GM23338 (cell line): Measurements from ENCODE around the gene KCNQ5.

ENCODE experiments used
- CREB1 ChIP-seq: fragments of 250-450 bp; sonication (Bioruptor Pico); IDR thresholded peaks from 2 replicates; pipeline ENCODE4 v1.5.0; 2020; ENCODE audit warnings: low read depth, mild to moderate bottlenecking, moderate library complexity
- EZH2 ChIP-seq: fragments of 200-600 bp; sonication (generic); IDR thresholded peaks from one replicate; pipeline ENCODE4 v1.8.0; 2017; ENCODE audit warnings: antibody characterized with exemption, mild to moderate bottlenecking, low read depth; ENCODE audit not compliant: unreplicated experiment
- EZH2phosphoT487 ChIP-seq: fragments of 200-600 bp; sonication (generic); IDR thresholded peaks from one replicate; pipeline ENCODE4 v1.8.1; 2018; ENCODE audit warnings: antibody characterized with exemption; ENCODE audit not compliant: unreplicated experiment
- JUNB ChIP-seq: IDR thresholded peaks from one replicate; pipeline ENCODE4 v1.6.1; 2016; ENCODE audit warnings: antibody characterized with exemption; ENCODE audit not compliant: unreplicated experiment
- NANOG ChIP-seq: IDR thresholded peaks from 2 replicates; pipeline ENCODE4 v1.6.1; 2016; ENCODE audit warnings: antibody characterized with exemption, borderline replicate concordance
- POLR2AphosphoS5 ChIP-seq: IDR thresholded peaks from 2 replicates; pipeline ENCODE4 v1.6.1; 2016; ENCODE audit warnings: antibody characterized with exemption, low read depth
- REST ChIP-seq: IDR thresholded peaks from one replicate; pipeline ENCODE4 v1.6.1; 2018; ENCODE audit warnings: antibody characterized with exemption; ENCODE audit not compliant: unreplicated experiment
- STAT1 ChIP-seq: IDR thresholded peaks from one replicate; pipeline ENCODE4 v1.6.1; 2016; ENCODE audit warnings: antibody characterized with exemption; ENCODE audit not compliant: unreplicated experiment
- ZNF114 ChIP-seq: fragments of 250-450 bp; sonication (Bioruptor Pico); IDR thresholded peaks from 2 replicates; pipeline ENCODE4 v1.5.0; 2020; ENCODE audit warnings: mild to moderate bottlenecking, moderate library complexity
- ZNF331 ChIP-seq: fragments of 250-450 bp; sonication (Bioruptor Pico); IDR thresholded peaks from 2 replicates; pipeline ENCODE4 v1.5.0; 2020; ENCODE audit warnings: low read depth, mild to moderate bottlenecking, moderate library complexity
- TF ChIP-seq, protein P1 (sequence below), 2 experiments: fragments of 200-600 bp in 1 of 2; sonication (generic) in 1 of 2; conservative IDR thresholded peaks; 2 replicates each; pipeline versions ENCODE4 v1.5.1 to v1.6.1; 2016 to 2017; ENCODE audit warnings: antibody characterized with exemption in 2 of 2, low read depth in 2 of 2, mild to moderate bottlenecking in 2 of 2, moderate library complexity in 1 of 2
- TF ChIP-seq, protein P2 (sequence below): fragments of 250-450 bp; sonication (Bioruptor Pico); IDR thresholded peaks from 2 replicates; pipeline ENCODE4 v1.5.0; 2020; ENCODE audit warnings: mild to moderate bottlenecking, moderate library complexity

DNA sequence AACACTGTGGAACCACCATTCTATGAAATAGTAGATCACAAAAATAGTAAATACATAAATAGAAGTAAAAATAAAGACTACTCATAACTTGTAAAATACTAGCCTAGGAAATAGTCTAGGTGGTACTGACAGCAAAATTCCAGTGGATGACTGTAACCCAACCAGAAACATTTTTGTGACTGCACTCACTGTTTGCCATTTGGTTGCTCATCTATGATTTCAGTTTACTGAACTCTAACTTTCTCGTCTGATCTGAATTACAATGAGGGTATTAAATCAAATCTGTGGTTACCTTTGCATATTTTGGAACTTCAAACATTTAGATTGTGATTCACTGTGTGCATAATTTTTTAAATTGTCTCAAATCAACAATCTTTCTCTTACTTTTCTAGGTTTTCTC, 452.3 kb downstream of the KCNQ5 start:
- TF ChIP-seq POLR2AphosphoS5 (no peak), EZH2phosphoT487 (no peak), ZNF114 (no peak), JUNB (no peak), EZH2 (no peak), NANOG (no peak), REST (no peak), CREB1 (CRISPR knock-in tag) (no peak), STAT1 (no peak), ZNF331 (CRISPR knock-in tag) (no peak)
- TF ChIP-seq, protein P1, sequence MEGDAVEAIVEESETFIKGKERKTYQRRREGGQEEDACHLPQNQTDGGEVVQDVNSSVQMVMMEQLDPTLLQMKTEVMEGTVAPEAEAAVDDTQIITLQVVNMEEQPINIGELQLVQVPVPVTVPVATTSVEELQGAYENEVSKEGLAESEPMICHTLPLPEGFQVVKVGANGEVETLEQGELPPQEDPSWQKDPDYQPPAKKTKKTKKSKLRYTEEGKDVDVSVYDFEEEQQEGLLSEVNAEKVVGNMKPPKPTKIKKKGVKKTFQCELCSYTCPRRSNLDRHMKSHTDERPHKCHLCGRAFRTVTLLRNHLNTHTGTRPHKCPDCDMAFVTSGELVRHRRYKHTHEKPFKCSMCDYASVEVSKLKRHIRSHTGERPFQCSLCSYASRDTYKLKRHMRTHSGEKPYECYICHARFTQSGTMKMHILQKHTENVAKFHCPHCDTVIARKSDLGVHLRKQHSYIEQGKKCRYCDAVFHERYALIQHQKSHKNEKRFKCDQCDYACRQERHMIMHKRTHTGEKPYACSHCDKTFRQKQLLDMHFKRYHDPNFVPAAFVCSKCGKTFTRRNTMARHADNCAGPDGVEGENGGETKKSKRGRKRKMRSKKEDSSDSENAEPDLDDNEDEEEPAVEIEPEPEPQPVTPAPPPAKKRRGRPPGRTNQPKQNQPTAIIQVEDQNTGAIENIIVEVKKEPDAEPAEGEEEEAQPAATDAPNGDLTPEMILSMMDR (conservative IDR thresholded peaks at IDR 0.05; ENCODE audit: low read depth in 2 of 2): no peak
- TF ChIP-seq, protein P2, sequence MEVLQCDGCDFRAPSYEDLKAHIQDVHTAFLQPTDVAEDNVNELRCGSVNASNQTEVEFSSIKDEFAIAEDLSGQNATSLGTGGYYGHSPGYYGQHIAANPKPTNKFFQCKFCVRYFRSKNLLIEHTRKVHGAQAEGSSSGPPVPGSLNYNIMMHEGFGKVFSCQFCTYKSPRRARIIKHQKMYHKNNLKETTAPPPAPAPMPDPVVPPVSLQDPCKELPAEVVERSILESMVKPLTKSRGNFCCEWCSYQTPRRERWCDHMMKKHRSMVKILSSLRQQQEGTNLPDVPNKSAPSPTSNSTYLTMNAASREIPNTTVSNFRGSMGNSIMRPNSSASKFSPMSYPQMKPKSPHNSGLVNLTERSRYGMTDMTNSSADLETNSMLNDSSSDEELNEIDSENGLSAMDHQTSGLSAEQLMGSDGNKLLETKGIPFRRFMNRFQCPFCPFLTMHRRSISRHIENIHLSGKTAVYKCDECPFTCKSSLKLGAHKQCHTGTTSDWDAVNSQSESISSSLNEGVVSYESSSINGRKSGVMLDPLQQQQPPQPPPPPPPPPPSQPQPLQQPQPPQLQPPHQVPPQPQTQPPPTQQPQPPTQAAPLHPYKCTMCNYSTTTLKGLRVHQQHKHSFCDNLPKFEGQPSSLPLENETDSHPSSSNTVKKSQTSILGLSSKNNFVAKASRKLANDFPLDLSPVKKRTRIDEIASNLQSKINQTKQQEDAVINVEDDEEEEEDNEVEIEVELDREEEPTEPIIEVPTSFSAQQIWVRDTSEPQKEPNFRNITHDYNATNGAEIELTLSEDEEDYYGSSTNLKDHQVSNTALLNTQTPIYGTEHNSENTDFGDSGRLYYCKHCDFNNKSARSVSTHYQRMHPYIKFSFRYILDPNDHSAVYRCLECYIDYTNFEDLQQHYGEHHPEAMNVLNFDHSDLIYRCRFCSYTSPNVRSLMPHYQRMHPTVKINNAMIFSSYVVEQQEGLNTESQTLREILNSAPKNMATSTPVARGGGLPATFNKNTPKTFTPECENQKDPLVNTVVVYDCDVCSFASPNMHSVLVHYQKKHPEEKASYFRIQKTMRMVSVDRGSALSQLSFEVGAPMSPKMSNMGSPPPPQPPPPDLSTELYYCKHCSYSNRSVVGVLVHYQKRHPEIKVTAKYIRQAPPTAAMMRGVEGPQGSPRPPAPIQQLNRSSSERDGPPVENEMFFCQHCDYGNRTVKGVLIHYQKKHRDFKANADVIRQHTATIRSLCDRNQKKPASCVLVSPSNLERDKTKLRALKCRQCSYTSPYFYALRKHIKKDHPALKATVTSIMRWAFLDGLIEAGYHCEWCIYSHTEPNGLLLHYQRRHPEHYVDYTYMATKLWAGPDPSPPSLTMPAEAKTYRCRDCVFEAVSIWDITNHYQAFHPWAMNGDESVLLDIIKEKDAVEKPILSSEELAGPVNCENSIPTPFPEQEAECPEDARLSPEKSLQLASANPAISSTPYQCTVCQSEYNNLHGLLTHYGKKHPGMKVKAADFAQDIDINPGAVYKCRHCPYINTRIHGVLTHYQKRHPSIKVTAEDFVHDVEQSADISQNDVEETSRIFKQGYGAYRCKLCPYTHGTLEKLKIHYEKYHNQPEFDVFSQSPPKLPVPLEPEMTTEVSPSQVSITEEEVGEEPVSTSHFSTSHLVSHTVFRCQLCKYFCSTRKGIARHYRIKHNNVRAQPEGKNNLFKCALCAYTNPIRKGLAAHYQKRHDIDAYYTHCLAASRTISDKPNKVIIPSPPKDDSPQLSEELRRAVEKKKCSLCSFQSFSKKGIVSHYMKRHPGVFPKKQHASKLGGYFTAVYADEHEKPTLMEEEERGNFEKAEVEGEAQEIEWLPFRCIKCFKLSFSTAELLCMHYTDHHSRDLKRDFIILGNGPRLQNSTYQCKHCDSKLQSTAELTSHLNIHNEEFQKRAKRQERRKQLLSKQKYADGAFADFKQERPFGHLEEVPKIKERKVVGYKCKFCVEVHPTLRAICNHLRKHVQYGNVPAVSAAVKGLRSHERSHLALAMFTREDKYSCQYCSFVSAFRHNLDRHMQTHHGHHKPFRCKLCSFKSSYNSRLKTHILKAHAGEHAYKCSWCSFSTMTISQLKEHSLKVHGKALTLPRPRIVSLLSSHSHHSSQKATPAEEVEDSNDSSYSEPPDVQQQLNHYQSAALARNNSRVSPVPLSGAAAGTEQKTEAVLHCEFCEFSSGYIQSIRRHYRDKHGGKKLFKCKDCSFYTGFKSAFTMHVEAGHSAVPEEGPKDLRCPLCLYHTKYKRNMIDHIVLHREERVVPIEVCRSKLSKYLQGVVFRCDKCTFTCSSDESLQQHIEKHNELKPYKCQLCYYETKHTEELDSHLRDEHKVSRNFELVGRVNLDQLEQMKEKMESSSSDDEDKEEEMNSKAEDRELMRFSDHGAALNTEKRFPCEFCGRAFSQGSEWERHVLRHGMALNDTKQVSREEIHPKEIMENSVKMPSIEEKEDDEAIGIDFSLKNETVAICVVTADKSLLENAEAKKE (CRISPR knock-in tag): no peak
